SK-N-MC (cell line): ENCODE measurements around the gene AFF2.

Source experiments
- EZH2 ChIP-seq: fragments of 200-600 bp; sonication (generic); IDR thresholded peaks from one replicate; pipeline ENCODE4 v1.6.1; 2017; ENCODE audit warnings: antibody characterized with exemption
- POLR2AphosphoS5 ChIP-seq: IDR thresholded peaks from 2 replicates; pipeline ENCODE4 v1.6.1; 2012; ENCODE audit warnings: mild to moderate bottlenecking, low read depth, low read length, borderline replicate concordance

DNA sequence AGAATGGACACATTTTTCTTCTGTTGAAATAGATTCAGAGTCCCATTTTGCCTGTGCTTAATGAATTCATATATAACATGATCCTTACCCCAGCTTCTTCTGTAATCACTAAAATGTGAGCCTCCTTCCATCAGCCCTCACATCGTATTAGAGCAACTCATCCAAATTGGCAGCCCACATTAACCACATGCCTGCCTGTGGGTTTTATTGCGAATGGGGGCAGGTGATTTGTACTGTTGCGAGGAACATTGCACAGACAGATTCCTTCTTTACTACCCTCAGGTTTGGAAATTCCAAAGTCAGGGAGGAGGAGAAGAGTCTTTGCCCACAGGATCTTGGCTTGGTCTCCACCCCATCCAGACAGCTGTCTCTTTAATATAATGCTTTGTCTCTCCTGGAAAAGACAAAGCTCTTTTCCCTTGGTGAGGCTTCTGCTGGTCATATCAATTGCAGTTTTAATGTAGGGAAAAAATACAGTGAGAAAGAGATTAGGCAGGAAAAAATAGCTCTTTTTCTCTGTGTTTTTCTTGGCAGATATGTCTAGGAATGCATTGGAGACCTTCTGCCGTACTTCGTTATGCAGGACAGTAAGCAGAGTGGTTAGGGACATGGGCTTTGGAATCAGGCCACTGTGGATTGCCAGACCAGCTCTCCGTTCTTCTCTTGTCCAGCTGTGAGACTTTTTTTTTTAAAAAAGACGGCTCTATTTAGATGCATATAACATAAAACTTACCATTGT, 371.2 kb downstream of the AFF2 start:
- TF ChIP-seq POLR2AphosphoS5: no peak
- no peak for TF ChIP-seq EZH2
